ENCODE data around the gene KCNAB1. TPM values are rescaled to one million over a fixed set of nuclear protein-coding genes. Genes with fewer than 3 reads are reported as not detected.

KCNAB1 gene
- total and polyA plus RNA-seq, 2 of the 8 experiments (the other 6 are each of a cell fraction or from before 2014, with no cell fraction given): 0.51 to 2.3 TPM

DNA sequence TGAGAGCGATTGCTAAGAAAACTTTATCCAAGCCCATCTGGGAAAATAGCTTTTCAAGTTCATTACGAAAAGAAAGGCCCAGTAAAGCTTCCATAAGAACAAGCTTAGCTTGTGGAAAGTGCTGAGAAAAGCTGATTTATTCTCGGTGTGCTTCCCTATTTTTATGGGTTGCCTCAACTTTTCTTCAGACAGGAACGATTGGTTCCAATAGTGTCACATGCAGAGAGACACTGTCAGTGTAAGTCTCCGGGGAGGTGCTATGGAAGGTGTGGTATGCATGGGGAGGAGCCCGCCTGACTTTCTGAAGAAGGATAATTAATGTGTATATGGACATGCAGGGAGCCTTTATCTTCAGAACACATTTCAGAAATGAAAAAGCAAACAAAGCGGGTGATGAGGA lies 257.3 kb downstream of the KCNAB1 start (continued):
- TF ChIP-seq CTBP2 (IDR thresholded peaks at IDR 0.05; ENCODE audit: borderline replicate concordance, insufficient read depth, insufficient read length, low read length) (no peak), CBX8 (IDR thresholded peaks at IDR 0.05; ENCODE audit: borderline replicate concordance, low read depth, low read length) (no peak)
- TF ChIP-seq, protein P1, sequence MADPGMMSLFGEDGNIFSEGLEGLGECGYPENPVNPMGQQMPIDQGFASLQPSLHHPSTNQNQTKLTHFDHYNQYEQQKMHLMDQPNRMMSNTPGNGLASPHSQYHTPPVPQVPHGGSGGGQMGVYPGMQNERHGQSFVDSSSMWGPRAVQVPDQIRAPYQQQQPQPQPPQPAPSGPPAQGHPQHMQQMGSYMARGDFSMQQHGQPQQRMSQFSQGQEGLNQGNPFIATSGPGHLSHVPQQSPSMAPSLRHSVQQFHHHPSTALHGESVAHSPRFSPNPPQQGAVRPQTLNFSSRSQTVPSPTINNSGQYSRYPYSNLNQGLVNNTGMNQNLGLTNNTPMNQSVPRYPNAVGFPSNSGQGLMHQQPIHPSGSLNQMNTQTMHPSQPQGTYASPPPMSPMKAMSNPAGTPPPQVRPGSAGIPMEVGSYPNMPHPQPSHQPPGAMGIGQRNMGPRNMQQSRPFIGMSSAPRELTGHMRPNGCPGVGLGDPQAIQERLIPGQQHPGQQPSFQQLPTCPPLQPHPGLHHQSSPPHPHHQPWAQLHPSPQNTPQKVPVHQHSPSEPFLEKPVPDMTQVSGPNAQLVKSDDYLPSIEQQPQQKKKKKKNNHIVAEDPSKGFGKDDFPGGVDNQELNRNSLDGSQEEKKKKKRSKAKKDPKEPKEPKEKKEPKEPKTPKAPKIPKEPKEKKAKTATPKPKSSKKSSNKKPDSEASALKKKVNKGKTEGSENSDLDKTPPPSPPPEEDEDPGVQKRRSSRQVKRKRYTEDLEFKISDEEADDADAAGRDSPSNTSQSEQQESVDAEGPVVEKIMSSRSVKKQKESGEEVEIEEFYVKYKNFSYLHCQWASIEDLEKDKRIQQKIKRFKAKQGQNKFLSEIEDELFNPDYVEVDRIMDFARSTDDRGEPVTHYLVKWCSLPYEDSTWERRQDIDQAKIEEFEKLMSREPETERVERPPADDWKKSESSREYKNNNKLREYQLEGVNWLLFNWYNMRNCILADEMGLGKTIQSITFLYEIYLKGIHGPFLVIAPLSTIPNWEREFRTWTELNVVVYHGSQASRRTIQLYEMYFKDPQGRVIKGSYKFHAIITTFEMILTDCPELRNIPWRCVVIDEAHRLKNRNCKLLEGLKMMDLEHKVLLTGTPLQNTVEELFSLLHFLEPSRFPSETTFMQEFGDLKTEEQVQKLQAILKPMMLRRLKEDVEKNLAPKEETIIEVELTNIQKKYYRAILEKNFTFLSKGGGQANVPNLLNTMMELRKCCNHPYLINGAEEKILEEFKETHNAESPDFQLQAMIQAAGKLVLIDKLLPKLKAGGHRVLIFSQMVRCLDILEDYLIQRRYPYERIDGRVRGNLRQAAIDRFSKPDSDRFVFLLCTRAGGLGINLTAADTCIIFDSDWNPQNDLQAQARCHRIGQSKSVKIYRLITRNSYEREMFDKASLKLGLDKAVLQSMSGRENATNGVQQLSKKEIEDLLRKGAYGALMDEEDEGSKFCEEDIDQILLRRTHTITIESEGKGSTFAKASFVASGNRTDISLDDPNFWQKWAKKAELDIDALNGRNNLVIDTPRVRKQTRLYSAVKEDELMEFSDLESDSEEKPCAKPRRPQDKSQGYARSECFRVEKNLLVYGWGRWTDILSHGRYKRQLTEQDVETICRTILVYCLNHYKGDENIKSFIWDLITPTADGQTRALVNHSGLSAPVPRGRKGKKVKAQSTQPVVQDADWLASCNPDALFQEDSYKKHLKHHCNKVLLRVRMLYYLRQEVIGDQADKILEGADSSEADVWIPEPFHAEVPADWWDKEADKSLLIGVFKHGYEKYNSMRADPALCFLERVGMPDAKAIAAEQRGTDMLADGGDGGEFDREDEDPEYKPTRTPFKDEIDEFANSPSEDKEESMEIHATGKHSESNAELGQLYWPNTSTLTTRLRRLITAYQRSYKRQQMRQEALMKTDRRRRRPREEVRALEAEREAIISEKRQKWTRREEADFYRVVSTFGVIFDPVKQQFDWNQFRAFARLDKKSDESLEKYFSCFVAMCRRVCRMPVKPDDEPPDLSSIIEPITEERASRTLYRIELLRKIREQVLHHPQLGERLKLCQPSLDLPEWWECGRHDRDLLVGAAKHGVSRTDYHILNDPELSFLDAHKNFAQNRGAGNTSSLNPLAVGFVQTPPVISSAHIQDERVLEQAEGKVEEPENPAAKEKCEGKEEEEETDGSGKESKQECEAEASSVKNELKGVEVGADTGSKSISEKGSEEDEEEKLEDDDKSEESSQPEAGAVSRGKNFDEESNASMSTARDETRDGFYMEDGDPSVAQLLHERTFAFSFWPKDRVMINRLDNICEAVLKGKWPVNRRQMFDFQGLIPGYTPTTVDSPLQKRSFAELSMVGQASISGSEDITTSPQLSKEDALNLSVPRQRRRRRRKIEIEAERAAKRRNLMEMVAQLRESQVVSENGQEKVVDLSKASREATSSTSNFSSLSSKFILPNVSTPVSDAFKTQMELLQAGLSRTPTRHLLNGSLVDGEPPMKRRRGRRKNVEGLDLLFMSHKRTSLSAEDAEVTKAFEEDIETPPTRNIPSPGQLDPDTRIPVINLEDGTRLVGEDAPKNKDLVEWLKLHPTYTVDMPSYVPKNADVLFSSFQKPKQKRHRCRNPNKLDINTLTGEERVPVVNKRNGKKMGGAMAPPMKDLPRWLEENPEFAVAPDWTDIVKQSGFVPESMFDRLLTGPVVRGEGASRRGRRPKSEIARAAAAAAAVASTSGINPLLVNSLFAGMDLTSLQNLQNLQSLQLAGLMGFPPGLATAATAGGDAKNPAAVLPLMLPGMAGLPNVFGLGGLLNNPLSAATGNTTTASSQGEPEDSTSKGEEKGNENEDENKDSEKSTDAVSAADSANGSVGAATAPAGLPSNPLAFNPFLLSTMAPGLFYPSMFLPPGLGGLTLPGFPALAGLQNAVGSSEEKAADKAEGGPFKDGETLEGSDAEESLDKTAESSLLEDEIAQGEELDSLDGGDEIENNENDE (IDR thresholded peaks at IDR 0.05; ENCODE audit: insufficient replicate concordance, low read length): no peak

Data from H1 (cell line).